ENCODE results near the gene IGFN1. TPM values are rescaled to one million over a fixed set of nuclear protein-coding genes. Genes with fewer than 3 reads are reported as not detected.

Gene IGFN1
- total and polyA plus RNA-seq, 4 donors: 0.03 to 0.14 (median 0.08) TPM; not detected in 1

DNA sequence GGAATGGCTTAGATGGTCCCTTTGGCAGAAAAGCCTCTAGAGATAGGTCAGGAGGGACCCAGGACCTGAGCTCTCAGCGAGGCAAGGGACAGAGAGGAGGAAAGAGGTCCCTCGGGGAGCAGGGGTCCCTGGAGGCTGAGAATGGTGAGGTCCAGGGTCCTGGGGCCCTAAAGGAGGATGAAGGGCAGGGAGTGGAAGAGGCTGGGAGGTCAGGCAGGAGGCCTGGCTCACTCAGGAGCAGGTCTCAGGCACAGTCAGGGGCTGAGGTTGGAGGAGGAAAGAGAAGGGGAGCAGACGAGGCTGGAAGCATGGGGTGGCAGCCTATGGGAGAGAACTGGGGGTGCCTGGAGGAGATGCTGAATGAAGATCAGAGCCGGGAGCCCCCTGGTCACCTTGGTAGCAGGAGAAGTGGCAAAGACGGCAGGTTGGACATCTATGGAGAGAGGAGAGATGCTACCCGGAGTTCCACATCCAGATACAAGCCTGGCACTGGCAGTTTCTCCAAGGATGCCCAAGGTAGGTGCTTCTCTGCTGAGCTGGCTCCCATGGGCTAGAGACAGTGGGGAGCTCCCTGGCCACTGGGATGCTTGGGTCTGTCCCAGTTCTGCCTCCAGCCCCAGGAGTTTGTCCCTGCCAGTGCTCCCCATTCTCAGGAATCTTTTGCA is 22.6 kb downstream of the IGFN1 start:
- Histone ChIP-seq H3K9me3 (ENCODE audit: control insufficient read depth in 4 of 4, low read length in 3 of 4) (no peaks in the 10 kb centered on the region), H3K27ac (ENCODE audit: low read depth in 1 of 2, low read length in 2 of 2) (no peak overlapping the region), H3K9ac (ENCODE audit: low read depth in 1 of 2, low read length in 2 of 2) (no peak overlapping the region), H3K4me3 (ENCODE audit: low read depth in 1 of 3, low read length in 3 of 3) (no peak overlapping the region), H3K27me3 (ENCODE audit: control insufficient read depth in 4 of 4, insufficient read depth in 4 of 4, low read length in 3 of 4) (peaks cover 0 to 3% (median 0%) of the 10 kb centered on the region in 4 donors), H3K36me3 (ENCODE audit: control insufficient read depth in 4 of 4, insufficient read depth in 3 of 4, low read depth in 1 of 4, low read length in 3 of 4) (no peaks in the 10 kb centered on the region), H3K4me1 (ENCODE audit: control insufficient read depth in 4 of 4, insufficient read depth in 4 of 4, low read length in 3 of 4) (no peaks in the 10 kb centered on the region)
- DNase-seq (ENCODE audit: low spot score): no peak
- WGBS: 85% methylated on average over 6 of the region's 6 CpGs
- TF ChIP-seq YY1 (IDR thresholded peaks at IDR 0.05): no peak
- no peak for TF ChIP-seq HNF4A (conservative IDR thresholded peaks at IDR 0.05)
- TF ChIP-seq, protein P1, sequence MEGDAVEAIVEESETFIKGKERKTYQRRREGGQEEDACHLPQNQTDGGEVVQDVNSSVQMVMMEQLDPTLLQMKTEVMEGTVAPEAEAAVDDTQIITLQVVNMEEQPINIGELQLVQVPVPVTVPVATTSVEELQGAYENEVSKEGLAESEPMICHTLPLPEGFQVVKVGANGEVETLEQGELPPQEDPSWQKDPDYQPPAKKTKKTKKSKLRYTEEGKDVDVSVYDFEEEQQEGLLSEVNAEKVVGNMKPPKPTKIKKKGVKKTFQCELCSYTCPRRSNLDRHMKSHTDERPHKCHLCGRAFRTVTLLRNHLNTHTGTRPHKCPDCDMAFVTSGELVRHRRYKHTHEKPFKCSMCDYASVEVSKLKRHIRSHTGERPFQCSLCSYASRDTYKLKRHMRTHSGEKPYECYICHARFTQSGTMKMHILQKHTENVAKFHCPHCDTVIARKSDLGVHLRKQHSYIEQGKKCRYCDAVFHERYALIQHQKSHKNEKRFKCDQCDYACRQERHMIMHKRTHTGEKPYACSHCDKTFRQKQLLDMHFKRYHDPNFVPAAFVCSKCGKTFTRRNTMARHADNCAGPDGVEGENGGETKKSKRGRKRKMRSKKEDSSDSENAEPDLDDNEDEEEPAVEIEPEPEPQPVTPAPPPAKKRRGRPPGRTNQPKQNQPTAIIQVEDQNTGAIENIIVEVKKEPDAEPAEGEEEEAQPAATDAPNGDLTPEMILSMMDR (IDR thresholded peaks at IDR 0.05; ENCODE audit: low read depth, low read length, missing input control): no peak
- TF ChIP-seq, protein P2, sequence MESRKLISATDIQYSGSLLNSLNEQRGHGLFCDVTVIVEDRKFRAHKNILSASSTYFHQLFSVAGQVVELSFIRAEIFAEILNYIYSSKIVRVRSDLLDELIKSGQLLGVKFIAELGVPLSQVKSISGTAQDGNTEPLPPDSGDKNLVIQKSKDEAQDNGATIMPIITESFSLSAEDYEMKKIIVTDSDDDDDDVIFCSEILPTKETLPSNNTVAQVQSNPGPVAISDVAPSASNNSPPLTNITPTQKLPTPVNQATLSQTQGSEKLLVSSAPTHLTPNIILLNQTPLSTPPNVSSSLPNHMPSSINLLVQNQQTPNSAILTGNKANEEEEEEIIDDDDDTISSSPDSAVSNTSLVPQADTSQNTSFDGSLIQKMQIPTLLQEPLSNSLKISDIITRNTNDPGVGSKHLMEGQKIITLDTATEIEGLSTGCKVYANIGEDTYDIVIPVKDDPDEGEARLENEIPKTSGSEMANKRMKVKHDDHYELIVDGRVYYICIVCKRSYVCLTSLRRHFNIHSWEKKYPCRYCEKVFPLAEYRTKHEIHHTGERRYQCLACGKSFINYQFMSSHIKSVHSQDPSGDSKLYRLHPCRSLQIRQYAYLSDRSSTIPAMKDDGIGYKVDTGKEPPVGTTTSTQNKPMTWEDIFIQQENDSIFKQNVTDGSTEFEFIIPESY (IDR thresholded peaks at IDR 0.05): no peak
- no peak for TF ChIP-seq FOXA2 (IDR thresholded peaks at IDR 0.05)
- TF ChIP-seq RAD21 (IDR thresholded peaks at IDR 0.05): no peak
- no peak for TF ChIP-seq RXRA (IDR thresholded peaks at IDR 0.05)
- no peak for TF ChIP-seq NR2F2 (IDR thresholded peaks at IDR 0.05)
- no peak for TF ChIP-seq SP1 (IDR thresholded peaks at IDR 0.05)
- TF ChIP-seq, protein P3, sequence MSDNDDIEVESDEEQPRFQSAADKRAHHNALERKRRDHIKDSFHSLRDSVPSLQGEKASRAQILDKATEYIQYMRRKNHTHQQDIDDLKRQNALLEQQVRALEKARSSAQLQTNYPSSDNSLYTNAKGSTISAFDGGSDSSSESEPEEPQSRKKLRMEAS (IDR thresholded peaks at IDR 0.05): no peak
- no peak for TF ChIP-seq EGR1 (IDR thresholded peaks at IDR 0.05; ENCODE audit: low read depth in 2 of 2)
- no peak for TF ChIP-seq FOXA1 (IDR thresholded peaks at IDR 0.05)
- TF ChIP-seq, protein P4, sequence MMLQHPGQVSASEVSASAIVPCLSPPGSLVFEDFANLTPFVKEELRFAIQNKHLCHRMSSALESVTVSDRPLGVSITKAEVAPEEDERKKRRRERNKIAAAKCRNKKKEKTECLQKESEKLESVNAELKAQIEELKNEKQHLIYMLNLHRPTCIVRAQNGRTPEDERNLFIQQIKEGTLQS (IDR thresholded peaks at IDR 0.05): no peak
- TF ChIP-seq, protein P5, sequence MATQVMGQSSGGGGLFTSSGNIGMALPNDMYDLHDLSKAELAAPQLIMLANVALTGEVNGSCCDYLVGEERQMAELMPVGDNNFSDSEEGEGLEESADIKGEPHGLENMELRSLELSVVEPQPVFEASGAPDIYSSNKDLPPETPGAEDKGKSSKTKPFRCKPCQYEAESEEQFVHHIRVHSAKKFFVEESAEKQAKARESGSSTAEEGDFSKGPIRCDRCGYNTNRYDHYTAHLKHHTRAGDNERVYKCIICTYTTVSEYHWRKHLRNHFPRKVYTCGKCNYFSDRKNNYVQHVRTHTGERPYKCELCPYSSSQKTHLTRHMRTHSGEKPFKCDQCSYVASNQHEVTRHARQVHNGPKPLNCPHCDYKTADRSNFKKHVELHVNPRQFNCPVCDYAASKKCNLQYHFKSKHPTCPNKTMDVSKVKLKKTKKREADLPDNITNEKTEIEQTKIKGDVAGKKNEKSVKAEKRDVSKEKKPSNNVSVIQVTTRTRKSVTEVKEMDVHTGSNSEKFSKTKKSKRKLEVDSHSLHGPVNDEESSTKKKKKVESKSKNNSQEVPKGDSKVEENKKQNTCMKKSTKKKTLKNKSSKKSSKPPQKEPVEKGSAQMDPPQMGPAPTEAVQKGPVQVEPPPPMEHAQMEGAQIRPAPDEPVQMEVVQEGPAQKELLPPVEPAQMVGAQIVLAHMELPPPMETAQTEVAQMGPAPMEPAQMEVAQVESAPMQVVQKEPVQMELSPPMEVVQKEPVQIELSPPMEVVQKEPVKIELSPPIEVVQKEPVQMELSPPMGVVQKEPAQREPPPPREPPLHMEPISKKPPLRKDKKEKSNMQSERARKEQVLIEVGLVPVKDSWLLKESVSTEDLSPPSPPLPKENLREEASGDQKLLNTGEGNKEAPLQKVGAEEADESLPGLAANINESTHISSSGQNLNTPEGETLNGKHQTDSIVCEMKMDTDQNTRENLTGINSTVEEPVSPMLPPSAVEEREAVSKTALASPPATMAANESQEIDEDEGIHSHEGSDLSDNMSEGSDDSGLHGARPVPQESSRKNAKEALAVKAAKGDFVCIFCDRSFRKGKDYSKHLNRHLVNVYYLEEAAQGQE (IDR thresholded peaks at IDR 0.05): no peak
- no peak for TF ChIP-seq HNF4G (IDR thresholded peaks at IDR 0.05)
- TF ChIP-seq TAF1 (conservative IDR thresholded peaks at IDR 0.05): no peak
